ENCODE data around the gene CALML4.
"Not testable (repeated sequence)": the region's sequence is repeated elsewhere in the genome, so short reads cannot be mapped to it uniquely, and the experiment has no call there.

CALML4 gene

GRCh38 chr15:68224546-68225250 is 19.6 kb upstream of the CALML4 start:
- DNase-seq: peak; percentile 90

GRCh38 chr15:68224108-68224507 is 19.0 kb upstream of the CALML4 start:
- DNase-seq: no peak

- no peak for DNase-seq
Observed at GRCh38 chr15:68223171-68223570, 18.0 kb upstream of the CALML4 start.

GRCh38 chr15:68222432-68222743 is 17.3 kb upstream of the CALML4 start:
- DNase-seq: not testable (repeated sequence)

GRCh38 chr15:68221530-68222431 is 16.6 kb upstream of the CALML4 start:
- not testable (repeated sequence) for DNase-seq

- no peak for DNase-seq
Observed at GRCh38 chr15:68220967-68221366, 15.8 kb upstream of the CALML4 start.

GRCh38 chr15:68220489-68220888 is 15.4 kb upstream of the CALML4 start:
- no peak for DNase-seq

GRCh38 chr15:68218847-68219798 is 14.0 kb upstream of the CALML4 start:
- DNase-seq: no peak

- DNase-seq: no peak
Observed at GRCh38 chr15:68218331-68218730, 13.2 kb upstream of the CALML4 start.

- no peak for DNase-seq
Observed at GRCh38 chr15:68217341-68217740, 12.2 kb upstream of the CALML4 start.

- peak; percentile 57 for DNase-seq
Observed at GRCh38 chr15:68214838-68215254, 9.7 kb upstream of the CALML4 start.

- no peak for DNase-seq
Observed at GRCh38 chr15:68213991-68214837, 9.1 kb upstream of the CALML4 start.

GRCh38 chr15:68213491-68213845 is 8.3 kb upstream of the CALML4 start:
- not testable (repeated sequence) for DNase-seq

GRCh38 chr15:68211656-68212320 is 6.7 kb upstream of the CALML4 start:
- no peak for DNase-seq

GRCh38 chr15:68210821-68211655 is 5.9 kb upstream of the CALML4 start:
- no peak for DNase-seq

- DNase-seq: no peak
Observed at GRCh38 chr15:68210409-68210756, 5.3 kb upstream of the CALML4 start.

GRCh38 chr15:68209735-68210408 is 4.7 kb upstream of the CALML4 start:
- DNase-seq: no peak

GRCh38 chr15:68209272-68209671 is 4.1 kb upstream of the CALML4 start:
- DNase-seq: no peak

- DNase-seq: no peak
Observed at GRCh38 chr15:68208636-68209240, 3.6 kb upstream of the CALML4 start.

GRCh38 chr15:68208136-68208535 is 3.0 kb upstream of the CALML4 start:
- no peak for DNase-seq
